ENCODE data around the gene POU3F1.

- TF ChIP-seq CTCF (IDR thresholded peaks at IDR 0.05; ENCODE audit: low read depth, low read length, poor library complexity, severe bottlenecking), result no peak
- no peak for TF ChIP-seq EZH2phosphoT487 (IDR thresholded peaks at IDR 0.05; ENCODE audit: borderline replicate concordance, low read length)
Measured at GRCh38 chr1:38050397-38051078, 3.9 kb upstream of the POU3F1 start.
